ENCODE measurements around the gene STX18.
"Not testable (repeated sequence)": the region's sequence is repeated elsewhere in the genome, so short reads cannot be mapped to it uniquely, and the experiment has no call there.

STX18 gene

GRCh38 chr4:4541661-4542570 lies at the start of gene STX18:
STX18 (minus strand) TSS chr4:4542048; CDS start chr4:4541964, 84 bp downstream.
- DNase-seq, result peak; percentile 34

DNA sequence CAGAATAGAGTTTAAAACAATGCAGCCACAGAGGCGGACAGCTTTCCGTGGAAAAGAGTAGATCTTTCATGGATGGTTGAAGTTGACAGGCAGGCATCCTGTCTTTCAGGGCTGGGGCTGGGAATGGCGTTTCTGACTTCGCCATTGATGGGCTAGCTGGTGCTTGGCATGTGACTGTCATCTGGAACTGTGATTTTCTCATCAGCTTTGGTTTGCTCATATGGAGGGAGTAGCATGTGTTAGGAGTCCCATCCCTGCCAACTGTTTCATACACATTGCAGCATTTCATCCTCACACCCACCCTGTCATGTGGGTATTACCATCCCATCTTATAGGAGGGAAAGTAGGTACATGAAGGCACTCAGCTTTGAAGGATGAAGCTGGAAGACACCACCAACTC lies 49.2 kb upstream of the STX18 start:
- no peak for DNase-seq

GRCh38 chr4:4590546-4590945 lies 48.7 kb upstream of the STX18 start:
- no peak for DNase-seq

- DNase-seq, result no peak
Observed at GRCh38 chr4:4585012-4585670, 43.3 kb upstream of the STX18 start.

GRCh38 chr4:4583606-4584005 lies 41.8 kb upstream of the STX18 start:
- no peak for DNase-seq

GRCh38 chr4:4582653-4583052 lies 40.8 kb upstream of the STX18 start:
- DNase-seq, result no peak

GRCh38 chr4:4580494-4580893 lies 38.6 kb upstream of the STX18 start:
- DNase-seq, result no peak

GRCh38 chr4:4578981-4579380 lies 37.1 kb upstream of the STX18 start:
- no peak for DNase-seq

GRCh38 chr4:4577359-4577875 lies 35.6 kb upstream of the STX18 start:
- no peak for DNase-seq

DNA sequence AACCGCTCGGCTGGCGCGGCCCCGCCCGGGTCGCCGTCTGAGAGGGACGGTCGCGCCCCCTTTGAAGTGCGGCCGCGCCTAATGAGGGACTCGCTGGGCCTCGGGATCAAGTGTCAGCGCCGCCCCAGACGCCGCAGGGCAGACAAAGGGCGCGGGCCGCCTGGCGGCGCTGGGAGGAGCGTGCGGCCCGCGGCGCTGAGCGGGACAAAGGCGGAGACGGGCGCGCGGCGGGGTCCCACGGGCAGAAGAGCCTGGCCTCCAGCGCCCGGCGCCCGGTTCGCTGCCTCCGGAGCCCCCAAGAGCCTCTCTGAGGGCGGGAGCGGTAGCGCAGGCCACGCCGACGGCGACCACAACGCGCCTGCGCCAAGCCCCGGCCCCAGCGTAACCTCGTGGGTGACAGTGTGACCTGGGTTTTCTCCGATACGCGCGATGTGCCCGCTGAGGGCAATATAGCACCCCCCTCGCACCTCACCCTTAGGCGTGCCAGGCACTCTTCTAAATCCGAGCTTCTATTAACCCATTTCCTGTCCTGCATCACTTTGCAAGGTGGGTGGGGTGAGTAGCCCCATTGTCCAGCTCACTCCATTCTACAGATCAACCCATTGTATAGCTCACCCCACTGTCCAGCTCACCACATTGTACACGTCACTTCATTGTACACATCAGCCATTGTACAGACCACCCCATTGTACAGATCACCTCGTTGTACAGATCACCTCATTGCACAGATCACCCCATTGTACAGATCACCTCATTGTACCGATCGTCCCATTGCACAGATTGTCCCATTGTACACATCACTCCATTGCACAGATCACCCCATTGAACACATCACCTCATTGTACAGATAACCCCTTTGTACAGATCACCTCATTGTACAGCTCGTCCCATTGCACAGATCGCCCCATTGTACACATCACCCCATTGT lies 33.7 kb upstream of the STX18 start:
- DNase-seq, result no peak

DNA sequence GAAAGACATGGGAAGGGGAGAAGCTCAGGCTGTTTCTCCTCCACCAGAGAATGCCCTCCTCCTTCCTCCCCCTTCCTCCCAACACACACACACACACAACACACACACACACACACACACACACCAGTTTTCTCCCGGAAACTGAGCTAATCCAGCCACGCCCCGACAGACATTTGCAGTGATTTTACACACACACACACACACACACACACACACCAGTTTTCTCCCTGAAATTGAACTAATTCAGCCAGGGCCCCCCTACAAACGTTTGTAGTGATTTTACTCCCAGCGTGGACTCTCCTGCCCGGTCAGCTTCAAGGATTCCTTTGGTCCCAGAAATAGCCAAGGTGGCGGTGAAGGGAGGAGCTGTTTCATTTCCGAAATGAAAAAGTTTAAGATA lies 32.9 kb upstream of the STX18 start:
- no peak for DNase-seq

- DNase-seq, result no peak
Observed at GRCh38 chr4:4574052-4574451, 32.2 kb upstream of the STX18 start.

- DNase-seq, result no peak
Observed at GRCh38 chr4:4572821-4573220, 31.0 kb upstream of the STX18 start.

DNA sequence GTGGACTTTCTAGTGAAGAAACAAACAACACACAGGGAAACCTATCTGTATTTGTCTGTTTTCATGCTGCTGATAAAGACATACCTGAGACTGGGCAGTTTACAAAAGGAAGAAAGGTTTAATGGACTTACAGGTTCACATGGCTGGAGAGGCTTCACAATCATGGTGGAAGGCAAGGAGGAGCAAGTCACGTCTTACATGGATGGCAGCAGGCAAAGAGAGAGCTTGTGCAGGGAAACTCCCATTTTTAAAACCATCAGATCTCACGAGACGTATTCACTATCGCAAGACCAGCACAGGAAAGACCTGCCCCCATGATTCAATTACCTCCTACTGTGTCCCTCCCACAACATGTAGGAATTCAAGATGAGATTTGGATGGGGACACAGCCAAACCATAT lies 28.0 kb upstream of the STX18 start:
- not testable (repeated sequence) for DNase-seq

- no peak for DNase-seq
Observed at GRCh38 chr4:4568806-4569427, 27.1 kb upstream of the STX18 start.

DNA sequence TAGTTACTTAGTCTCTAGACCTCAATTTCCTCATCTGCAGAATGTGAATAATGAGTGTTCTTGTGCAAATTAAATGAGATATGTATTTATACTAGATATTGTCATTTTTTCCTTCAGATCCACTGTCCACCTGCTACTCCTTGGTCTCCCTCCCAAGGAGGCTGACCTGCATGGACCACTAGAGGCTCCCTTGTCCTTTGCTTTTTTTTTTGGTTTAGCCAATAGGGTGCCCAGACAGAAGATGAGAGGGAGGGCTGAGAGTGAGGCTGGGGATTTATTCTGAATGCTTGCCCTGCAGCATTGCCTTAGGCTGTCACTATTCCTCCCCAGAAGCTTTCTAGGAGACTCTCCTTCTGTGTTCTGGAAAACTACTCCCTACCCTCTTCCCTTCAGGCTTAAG lies 24.5 kb upstream of the STX18 start:
- not testable (repeated sequence) for DNase-seq

- no peak for DNase-seq
Observed at GRCh38 chr4:4564522-4564921, 22.7 kb upstream of the STX18 start.

DNA sequence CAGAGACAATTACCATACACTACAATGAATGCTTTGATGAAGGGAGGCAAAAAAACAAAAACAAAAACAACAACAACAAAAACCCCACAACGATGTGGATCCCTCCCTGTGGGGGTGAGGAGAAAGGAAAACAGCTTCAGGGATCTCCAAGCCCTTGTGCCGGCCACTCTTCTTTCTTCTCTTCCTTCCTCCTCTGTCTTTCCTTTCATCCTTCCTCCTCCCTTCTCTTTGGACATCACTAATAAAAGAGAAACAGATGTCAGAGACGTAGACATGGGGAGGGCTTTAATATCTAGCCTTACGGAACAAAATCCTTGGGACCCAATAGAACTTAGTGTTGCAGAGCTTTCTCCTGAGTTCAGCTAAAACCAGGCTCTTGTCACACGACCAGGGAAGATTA lies 18.8 kb upstream of the STX18 start:
- DNase-seq, result no peak

- no peak for DNase-seq
Observed at GRCh38 chr4:4560136-4560535, 18.3 kb upstream of the STX18 start.

DNA sequence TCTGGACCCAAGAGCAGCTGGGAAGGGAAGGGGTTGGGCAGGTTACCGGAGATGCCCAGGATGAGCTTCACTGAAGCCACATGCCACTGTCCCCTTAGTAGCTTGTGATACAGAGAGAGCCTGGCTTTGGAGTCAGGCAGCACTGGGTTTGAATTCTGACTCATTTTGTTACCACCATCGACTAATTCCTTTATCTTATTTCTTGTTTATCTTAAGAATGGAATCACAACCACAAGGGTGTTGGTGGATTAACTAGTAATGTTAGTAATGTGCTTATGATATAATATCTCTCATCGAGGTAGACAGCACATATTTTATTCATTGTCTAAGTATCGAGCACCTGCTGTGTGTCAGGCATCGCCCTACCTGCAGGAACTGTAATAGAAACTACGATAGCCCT lies 17.7 kb upstream of the STX18 start:
- DNase-seq, result no peak

DNA sequence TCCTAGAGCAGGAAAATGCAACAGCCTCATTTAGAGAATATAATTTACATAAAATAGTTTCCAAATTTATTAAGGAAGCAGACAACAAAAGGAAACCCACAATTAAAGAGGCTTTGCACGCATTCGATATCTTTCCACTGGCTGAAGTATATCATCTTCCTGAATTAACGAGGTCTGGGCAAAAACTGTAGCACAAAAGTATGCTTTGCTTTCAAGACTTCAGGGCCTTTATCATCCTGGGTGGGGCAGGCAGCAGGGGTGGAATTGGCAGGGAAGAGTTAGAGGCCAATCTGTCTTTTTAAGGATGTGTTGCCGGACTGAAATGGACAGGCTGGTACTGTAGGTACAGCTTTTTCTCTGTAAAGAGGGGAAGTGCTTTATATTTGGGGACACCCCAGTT lies 17.0 kb upstream of the STX18 start:
- no peak for DNase-seq

GRCh38 chr4:4555916-4556315 lies 14.1 kb upstream of the STX18 start:
- no peak for DNase-seq

DNA sequence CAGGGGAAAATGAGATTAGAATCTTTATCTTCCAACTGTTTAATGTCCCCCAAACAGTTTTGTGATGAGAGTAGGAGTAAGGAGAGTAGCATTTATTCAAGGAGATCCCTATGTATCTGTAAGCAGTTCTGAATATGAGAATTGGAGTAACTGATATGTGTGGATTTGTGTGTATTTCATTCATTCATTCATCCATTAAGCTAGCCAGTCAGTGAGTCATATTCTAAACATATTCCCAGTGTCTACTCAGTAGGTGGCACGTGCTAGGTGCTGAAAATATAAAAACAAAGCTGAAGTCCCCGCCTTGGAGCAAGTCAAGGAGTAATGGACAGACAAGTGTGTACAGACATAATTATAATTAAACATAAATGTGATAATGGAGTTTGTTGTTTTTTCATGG lies 12.4 kb upstream of the STX18 start:
- no peak for DNase-seq

All from NCI-H1417 treated with DMSO at 0.1 percent for 48 hours (cell line).